ENCODE data around the gene CCNH.

DNA sequence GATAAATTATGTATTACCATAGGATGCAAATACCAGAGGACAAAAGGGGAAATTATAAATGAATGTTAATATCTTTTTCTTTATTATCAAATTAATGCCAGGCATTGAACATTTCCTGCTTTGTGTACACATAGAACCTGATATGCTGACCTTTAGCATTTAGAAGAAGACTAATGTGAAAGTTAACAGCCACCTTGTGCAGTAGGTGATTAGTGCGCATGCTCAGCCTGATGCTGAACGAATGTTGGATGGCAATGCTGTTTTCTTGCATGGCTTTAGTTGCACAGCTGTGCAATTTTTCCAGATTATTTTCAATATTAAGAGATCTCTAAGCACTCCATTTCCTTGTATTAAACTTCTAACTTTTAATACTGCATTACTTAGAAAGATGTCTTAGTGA lies 45.5 kb downstream of the CCNH start:
- TF ChIP-seq, protein P1, sequence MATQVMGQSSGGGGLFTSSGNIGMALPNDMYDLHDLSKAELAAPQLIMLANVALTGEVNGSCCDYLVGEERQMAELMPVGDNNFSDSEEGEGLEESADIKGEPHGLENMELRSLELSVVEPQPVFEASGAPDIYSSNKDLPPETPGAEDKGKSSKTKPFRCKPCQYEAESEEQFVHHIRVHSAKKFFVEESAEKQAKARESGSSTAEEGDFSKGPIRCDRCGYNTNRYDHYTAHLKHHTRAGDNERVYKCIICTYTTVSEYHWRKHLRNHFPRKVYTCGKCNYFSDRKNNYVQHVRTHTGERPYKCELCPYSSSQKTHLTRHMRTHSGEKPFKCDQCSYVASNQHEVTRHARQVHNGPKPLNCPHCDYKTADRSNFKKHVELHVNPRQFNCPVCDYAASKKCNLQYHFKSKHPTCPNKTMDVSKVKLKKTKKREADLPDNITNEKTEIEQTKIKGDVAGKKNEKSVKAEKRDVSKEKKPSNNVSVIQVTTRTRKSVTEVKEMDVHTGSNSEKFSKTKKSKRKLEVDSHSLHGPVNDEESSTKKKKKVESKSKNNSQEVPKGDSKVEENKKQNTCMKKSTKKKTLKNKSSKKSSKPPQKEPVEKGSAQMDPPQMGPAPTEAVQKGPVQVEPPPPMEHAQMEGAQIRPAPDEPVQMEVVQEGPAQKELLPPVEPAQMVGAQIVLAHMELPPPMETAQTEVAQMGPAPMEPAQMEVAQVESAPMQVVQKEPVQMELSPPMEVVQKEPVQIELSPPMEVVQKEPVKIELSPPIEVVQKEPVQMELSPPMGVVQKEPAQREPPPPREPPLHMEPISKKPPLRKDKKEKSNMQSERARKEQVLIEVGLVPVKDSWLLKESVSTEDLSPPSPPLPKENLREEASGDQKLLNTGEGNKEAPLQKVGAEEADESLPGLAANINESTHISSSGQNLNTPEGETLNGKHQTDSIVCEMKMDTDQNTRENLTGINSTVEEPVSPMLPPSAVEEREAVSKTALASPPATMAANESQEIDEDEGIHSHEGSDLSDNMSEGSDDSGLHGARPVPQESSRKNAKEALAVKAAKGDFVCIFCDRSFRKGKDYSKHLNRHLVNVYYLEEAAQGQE (IDR thresholded peaks at IDR 0.05; ENCODE audit: insufficient read depth in 1 of 2, low read depth in 2 of 2, low read length in 2 of 2), result no peak
- no peak for TF ChIP-seq TAF1 (IDR thresholded peaks at IDR 0.05; ENCODE audit: borderline replicate concordance, insufficient read depth, low read length)
- TF ChIP-seq POLR2AphosphoS5 (IDR thresholded peaks at IDR 0.05; ENCODE audit: low read depth, low read length), result no peak

Measured in PFSK-1 (cell line).